ENCODE results near the gene IL1R2. TPM values are rescaled to one million over a fixed set of nuclear protein-coding genes. Genes with fewer than 3 reads are reported as not detected.

The IL1R2 gene
- total and polyA plus RNA-seq, 2 of the 13 experiments (the other 11 are each of a cell fraction or from before 2014, with no cell fraction given) = 3.6 to 7.3 TPM

DNA sequence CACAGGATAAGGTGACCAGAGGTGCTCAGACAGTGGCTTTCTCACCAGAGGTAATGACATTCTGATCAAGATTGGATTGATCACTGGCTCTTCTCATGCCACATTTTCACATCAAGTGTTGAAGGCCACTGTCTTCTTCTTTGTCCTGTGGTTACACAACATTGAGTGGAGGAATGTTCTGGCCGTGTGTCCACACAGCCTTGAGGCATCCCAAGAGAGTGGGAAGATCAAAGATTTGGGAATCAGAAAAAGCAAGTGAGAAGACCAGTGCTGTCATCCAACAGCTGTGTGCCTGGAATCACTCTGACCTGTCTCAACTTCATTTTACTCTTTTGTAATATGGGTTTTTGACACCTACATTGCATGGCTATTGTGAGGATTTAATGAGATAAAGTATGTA is 67.4 kb downstream of the IL1R2 start (continued):
- TF ChIP-seq ZMAT3 (CRISPR knock-in tag; conservative IDR thresholded peaks at IDR 0.05) (no peak), MED13 (CRISPR knock-in tag; IDR thresholded peaks at IDR 0.05) (no peak), NFKB2 (CRISPR knock-in tag; IDR thresholded peaks at IDR 0.05; ENCODE audit: borderline replicate concordance) (no peak), EED (CRISPR knock-in tag; IDR thresholded peaks at IDR 0.05) (no peak), SNAPC2 (CRISPR knock-in tag; IDR thresholded peaks at IDR 0.05) (no peak), NR2C2 (CRISPR knock-in tag; IDR thresholded peaks at IDR 0.05; ENCODE audit: borderline replicate concordance) (no peak), MEIS2 (CRISPR knock-in tag; IDR thresholded peaks at IDR 0.05) (no peak), THAP9 (CRISPR knock-in tag; IDR thresholded peaks at IDR 0.05; ENCODE audit: borderline replicate concordance) (no peak), KLF6 (CRISPR knock-in tag; IDR thresholded peaks at IDR 0.05) (no peak), ZSCAN22 (CRISPR knock-in tag; IDR thresholded peaks at IDR 0.05) (no peak), EP300 (IDR thresholded peaks at IDR 0.05; ENCODE audit: low read depth in 2 of 2, low read length in 2 of 2) (peak in 1 of 2 experiments; percentile 14; a peak in 2 of 4 replicates), EP300 (CRISPR knock-in tag; IDR thresholded peaks at IDR 0.05; ENCODE audit: borderline replicate concordance) (no peak), GATAD1 (CRISPR knock-in tag; IDR thresholded peaks at IDR 0.05) (no peak), TBX2 (CRISPR knock-in tag; IDR thresholded peaks at IDR 0.05; ENCODE audit: borderline replicate concordance) (peak; percentile 23; the same call in 1 of the 2 replicates), ZNF136 (CRISPR knock-in tag; IDR thresholded peaks at IDR 0.05; ENCODE audit: low read depth) (no peak), HDAC2 (CRISPR knock-in tag; IDR thresholded peaks at IDR 0.05) (0 out of 2 replicates have a peak, but pooled peaks have one; percentile 13), ZNF660 (CRISPR knock-in tag; IDR thresholded peaks at IDR 0.05; ENCODE audit: borderline replicate concordance, low read depth) (no peak), TOPORS (CRISPR knock-in tag; IDR thresholded peaks at IDR 0.05) (no peak), ZNF232 (CRISPR knock-in tag; IDR thresholded peaks at IDR 0.05; ENCODE audit: borderline replicate concordance) (no peak)
- TF ChIP-seq, protein P1, sequence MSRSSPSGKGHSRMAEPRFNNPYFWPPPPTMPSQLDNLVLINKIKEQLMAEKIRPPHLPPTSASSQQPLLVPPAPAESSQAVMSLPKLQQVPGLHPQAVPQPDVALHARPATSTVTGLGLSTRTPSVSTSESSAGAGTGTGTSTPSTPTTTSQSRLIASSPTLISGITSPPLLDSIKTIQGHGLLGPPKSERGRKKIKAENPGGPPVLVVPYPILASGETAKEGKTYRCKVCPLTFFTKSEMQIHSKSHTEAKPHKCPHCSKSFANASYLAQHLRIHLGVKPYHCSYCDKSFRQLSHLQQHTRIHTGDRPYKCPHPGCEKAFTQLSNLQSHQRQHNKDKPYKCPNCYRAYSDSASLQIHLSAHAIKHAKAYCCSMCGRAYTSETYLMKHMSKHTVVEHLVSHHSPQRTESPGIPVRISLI (CRISPR knock-in tag; IDR thresholded peaks at IDR 0.05; ENCODE audit: borderline replicate concordance) = no peak
- TF ChIP-seq, protein P2, sequence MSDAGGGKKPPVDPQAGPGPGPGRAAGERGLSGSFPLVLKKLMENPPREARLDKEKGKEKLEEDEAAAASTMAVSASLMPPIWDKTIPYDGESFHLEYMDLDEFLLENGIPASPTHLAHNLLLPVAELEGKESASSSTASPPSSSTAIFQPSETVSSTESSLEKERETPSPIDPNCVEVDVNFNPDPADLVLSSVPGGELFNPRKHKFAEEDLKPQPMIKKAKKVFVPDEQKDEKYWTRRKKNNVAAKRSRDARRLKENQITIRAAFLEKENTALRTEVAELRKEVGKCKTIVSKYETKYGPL (CRISPR knock-in tag; IDR thresholded peaks at IDR 0.05) = no peak; the same call in 1 of the 2 replicates
- TF ChIP-seq, protein P3, sequence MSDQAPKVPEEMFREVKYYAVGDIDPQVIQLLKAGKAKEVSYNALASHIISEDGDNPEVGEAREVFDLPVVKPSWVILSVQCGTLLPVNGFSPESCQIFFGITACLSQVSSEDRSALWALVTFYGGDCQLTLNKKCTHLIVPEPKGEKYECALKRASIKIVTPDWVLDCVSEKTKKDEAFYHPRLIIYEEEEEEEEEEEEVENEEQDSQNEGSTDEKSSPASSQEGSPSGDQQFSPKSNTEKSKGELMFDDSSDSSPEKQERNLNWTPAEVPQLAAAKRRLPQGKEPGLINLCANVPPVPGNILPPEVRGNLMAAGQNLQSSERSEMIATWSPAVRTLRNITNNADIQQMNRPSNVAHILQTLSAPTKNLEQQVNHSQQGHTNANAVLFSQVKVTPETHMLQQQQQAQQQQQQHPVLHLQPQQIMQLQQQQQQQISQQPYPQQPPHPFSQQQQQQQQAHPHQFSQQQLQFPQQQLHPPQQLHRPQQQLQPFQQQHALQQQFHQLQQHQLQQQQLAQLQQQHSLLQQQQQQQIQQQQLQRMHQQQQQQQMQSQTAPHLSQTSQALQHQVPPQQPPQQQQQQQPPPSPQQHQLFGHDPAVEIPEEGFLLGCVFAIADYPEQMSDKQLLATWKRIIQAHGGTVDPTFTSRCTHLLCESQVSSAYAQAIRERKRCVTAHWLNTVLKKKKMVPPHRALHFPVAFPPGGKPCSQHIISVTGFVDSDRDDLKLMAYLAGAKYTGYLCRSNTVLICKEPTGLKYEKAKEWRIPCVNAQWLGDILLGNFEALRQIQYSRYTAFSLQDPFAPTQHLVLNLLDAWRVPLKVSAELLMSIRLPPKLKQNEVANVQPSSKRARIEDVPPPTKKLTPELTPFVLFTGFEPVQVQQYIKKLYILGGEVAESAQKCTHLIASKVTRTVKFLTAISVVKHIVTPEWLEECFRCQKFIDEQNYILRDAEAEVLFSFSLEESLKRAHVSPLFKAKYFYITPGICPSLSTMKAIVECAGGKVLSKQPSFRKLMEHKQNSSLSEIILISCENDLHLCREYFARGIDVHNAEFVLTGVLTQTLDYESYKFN (CRISPR knock-in tag; conservative IDR thresholded peaks at IDR 0.05) = no peak
